ENCODE measurements around the gene AHRR. TPM values are rescaled to one million over a fixed set of nuclear protein-coding genes. Genes with fewer than 3 reads are reported as not detected.
"Not testable (repeated sequence)": the region's sequence is repeated elsewhere in the genome, so short reads cannot be mapped to it uniquely, and the experiment has no call there.

The AHRR gene
- total RNA-seq, 2 experiments from 2014 or later, result 24.0 to 26.6 TPM

GRCh38 chr5:298737-299125, 22.8 kb upstream of the AHRR start:
- Mint-ChIP-seq H3K36me3 (peaks cover 2% of the 10 kb centered on the region), H3K4me3 (no peak overlapping the region), H3K27ac (no peak overlapping the region), H3K9me3 (no peaks in the 10 kb centered on the region), H3K27me3 (no peaks in the 10 kb centered on the region), H3K4me1 (peaks cover 31% of the 10 kb centered on the region)
- no peak for DNase-seq

DNA sequence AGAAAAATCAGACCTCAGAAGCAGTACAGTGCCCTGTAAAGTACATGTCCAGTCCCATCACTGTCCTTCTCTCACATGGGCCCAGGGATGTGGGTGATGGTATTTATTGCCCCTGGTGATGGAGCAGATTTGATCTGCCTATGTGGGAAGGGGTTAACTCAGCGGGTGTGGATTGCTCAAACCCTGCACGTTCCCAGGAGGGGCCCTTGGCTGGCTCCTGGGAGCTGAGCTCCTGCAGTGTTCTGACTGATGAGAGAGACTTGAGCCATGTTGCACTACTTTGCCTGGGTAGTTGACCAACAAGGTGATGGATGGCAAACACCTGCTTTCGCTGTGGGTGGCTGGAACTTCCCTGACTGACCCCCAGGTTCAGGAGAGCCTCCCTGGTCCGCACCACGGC, 21.6 kb upstream of the AHRR start:
- DNase-seq, H3K27ac Mint-ChIP-seq, H3K4me3 Mint-ChIP-seq, H3K36me3 Mint-ChIP-seq, H3K27me3 Mint-ChIP-seq, H3K9me3 Mint-ChIP-seq: not testable (repeated sequence)
- peaks cover 31% of the 10 kb centered on the region for H3K4me1 Mint-ChIP-seq

- H3K4me3 Mint-ChIP-seq, H3K36me3 Mint-ChIP-seq, H3K27me3 Mint-ChIP-seq, DNase-seq, H3K27ac Mint-ChIP-seq, H3K9me3 Mint-ChIP-seq: not testable (repeated sequence)
- H3K4me1 Mint-ChIP-seq, result peaks cover 31% of the 10 kb centered on the region
Observed at GRCh38 chr5:300691-301435, 20.7 kb upstream of the AHRR start.

GRCh38 chr5:302416-302815, 19.1 kb upstream of the AHRR start:
- not testable (repeated sequence) for H3K4me3 Mint-ChIP-seq, DNase-seq, H3K9me3 Mint-ChIP-seq, H3K27me3 Mint-ChIP-seq, H3K36me3 Mint-ChIP-seq, H3K27ac Mint-ChIP-seq
- H3K4me1 Mint-ChIP-seq, result peaks cover 17% of the 10 kb centered on the region

GRCh38 chr5:302966-303365, 18.5 kb upstream of the AHRR start:
- Mint-ChIP-seq H3K27ac (no peak overlapping the region), H3K4me3 (no peak overlapping the region), H3K9me3 (no peaks in the 10 kb centered on the region), H3K27me3 (no peaks in the 10 kb centered on the region), H3K4me1 (peaks cover 14% of the 10 kb centered on the region), H3K36me3 (no peaks in the 10 kb centered on the region)
- no peak for DNase-seq

GRCh38 chr5:303741-304140, 17.8 kb upstream of the AHRR start:
- H3K4me3 Mint-ChIP-seq, H3K27me3 Mint-ChIP-seq, DNase-seq, H3K36me3 Mint-ChIP-seq, H3K27ac Mint-ChIP-seq, H3K9me3 Mint-ChIP-seq: not testable (repeated sequence)
- H3K4me1 Mint-ChIP-seq, result peaks cover 14% of the 10 kb centered on the region

DNA sequence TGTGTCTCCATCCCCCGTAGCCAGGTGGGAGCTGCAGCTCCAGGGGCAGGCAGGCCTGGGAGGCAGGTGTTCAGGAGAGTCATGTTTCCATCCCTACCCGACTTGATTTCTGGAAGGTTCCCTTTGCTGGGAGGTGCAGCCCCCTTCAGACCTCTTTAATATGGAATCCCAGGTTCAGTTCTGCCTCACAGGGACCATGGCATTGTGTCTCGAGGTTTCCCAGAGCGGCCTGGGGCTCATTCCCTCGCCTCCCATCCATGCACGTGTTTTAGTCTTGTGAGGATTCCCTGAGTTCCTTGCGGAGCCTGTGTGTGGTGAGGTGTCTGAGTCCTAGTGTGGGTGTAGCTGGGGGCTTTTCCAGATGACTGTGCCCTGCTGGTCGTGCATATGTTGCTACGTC, 16.5 kb upstream of the AHRR start:
- H3K4me3 Mint-ChIP-seq, result no peak overlapping the region
- H3K36me3 Mint-ChIP-seq, result no peaks in the 10 kb centered on the region
- no peaks in the 10 kb centered on the region for H3K27me3 Mint-ChIP-seq
- no peak overlapping the region for H3K27ac Mint-ChIP-seq
- DNase-seq, result no peak
- no peaks in the 10 kb centered on the region for H3K9me3 Mint-ChIP-seq
- H3K4me1 Mint-ChIP-seq, result peaks cover 14% of the 10 kb centered on the region

DNA sequence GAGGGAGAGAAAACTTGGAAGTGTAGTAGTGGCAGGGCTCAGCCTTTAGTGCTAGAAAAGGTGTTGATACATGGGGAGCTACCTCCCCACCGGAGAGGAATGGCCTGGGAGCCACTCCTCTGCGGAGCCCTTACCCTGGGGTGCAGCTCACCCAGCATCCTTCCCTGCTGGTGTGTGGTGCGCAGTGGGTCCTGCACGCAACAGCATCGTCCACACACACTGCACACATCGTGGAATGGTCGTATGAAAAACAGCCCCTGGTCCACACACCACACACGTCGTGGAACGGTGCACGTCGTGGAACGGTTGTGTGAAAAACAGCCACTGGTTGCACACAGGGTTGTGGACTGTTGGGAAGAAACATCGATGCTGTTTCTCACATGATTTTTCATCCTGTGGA, 16.1 kb upstream of the AHRR start:
- H3K4me3 Mint-ChIP-seq, result no peak overlapping the region
- DNase-seq, result no peak
- H3K9me3 Mint-ChIP-seq, result no peaks in the 10 kb centered on the region
- no peaks in the 10 kb centered on the region for H3K27me3 Mint-ChIP-seq
- H3K27ac Mint-ChIP-seq, result no peak overlapping the region
- H3K36me3 Mint-ChIP-seq, result no peaks in the 10 kb centered on the region
- H3K4me1 Mint-ChIP-seq, result peaks cover 14% of the 10 kb centered on the region

DNA sequence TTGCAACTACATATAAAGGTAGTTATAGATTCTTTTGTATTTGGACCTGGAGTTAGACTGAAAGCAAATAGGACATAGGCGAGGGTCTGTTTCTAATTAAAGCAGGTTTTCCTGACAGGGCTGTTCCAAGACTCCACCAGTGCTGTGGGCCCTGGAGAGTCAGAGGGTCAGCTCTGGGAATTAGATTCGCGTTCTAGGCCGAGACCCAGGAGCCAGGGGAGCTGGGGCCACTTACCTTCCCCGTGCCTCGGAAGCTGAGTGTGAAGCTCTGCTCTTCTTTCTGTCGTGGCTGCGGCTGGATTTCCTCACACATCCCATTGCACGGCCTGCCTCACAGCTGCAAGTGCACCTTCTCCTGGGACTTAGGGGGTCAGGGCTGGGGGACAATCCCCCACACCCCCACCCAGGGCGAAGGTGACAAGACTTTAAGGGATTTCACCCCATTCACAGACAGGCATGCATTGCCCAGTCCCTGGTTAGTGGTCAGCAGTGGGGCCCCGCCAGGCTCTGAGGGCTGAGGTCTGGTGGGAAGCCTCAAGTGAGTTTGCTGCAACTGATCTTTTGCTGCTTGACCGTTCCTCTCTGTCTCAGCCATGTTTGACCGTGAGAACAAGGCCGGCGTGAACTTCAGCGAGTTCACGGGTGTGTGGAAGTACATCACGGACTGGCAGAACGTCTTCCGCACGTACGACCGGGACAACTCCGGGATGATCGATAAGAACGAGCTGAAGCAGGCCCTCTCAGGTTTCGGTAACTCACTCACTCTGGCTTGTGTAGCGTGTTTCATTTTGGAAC, 15.3 kb upstream of the AHRR start:
- Mint-ChIP-seq H3K9me3 (no peaks in the 10 kb centered on the region), H3K4me3 (no peak overlapping the region), H3K27ac (no peak overlapping the region), H3K36me3 (no peaks in the 10 kb centered on the region), H3K27me3 (no peaks in the 10 kb centered on the region), H3K4me1 (peaks cover 11% of the 10 kb centered on the region)
- no peak for DNase-seq

GRCh38 chr5:307306-307705, 14.2 kb upstream of the AHRR start:
- H3K4me3 Mint-ChIP-seq, result no peak overlapping the region

DNA sequence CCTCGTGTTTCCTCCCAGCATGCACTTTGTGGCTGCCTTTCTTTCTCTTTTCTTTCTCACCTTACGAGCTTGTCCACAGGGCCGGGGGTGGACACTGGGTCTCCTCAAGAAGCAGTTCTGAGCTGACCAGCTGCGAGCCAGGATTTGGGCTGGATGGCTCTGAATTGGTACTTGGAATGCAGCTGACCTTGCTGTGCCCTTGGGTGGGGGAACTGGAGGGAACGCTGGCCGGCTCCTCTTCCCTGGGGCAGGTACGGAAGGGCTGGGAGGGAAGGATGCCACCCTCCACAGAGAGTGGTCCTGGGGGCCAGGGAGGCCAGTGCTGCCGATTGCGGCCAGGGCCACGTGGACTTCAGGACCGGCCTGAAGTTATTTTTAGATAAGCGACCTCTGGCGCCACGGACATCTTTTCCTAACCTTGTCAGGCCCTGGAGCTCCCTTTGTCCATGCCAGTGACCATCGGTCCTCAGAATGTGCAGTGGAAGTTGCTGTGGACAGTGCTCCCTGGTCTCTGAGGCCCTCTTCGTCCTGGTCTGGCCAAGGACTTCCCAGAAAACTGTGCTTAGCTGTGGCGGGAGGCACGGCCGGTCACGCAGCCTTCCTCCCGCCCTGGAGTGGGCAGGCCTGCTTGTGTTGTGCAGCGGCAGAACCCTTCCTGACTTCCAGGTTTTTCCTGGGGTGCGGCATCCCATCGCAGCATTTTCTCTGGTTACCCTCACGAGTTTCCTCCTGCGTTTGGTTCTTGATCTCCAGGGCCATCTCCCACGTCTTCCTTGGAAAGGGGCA, 13.5 kb upstream of the AHRR start:
- Mint-ChIP-seq H3K27me3 (no peaks in the 10 kb centered on the region), H3K9me3 (no peaks in the 10 kb centered on the region), H3K4me3 (no peak overlapping the region), H3K27ac (no peak overlapping the region), H3K36me3 (no peaks in the 10 kb centered on the region), H3K4me1 (no peaks in the 10 kb centered on the region)
- DNase-seq, result no peak

More at GRCh38 chr5:307306-307705, 14.2 kb upstream of the AHRR start:
- Mint-ChIP-seq H3K27me3 (no peaks in the 10 kb centered on the region), H3K4me1 (peaks cover 3% of the 10 kb centered on the region), H3K27ac (no peak overlapping the region), H3K36me3 (no peaks in the 10 kb centered on the region), H3K9me3 (no peaks in the 10 kb centered on the region)
- no peak for DNase-seq

- no peak overlapping the region for H3K4me3 Mint-ChIP-seq
- H3K4me1 Mint-ChIP-seq, result no peaks in the 10 kb centered on the region
- no peak overlapping the region for H3K27ac Mint-ChIP-seq
- no peaks in the 10 kb centered on the region for H3K9me3 Mint-ChIP-seq
- H3K27me3 Mint-ChIP-seq, result no peaks in the 10 kb centered on the region
- no peak for DNase-seq
- no peaks in the 10 kb centered on the region for H3K36me3 Mint-ChIP-seq
Observed at GRCh38 chr5:308672-309271, 12.7 kb upstream of the AHRR start.

GRCh38 chr5:309831-310230, 11.7 kb upstream of the AHRR start:
- H3K27ac Mint-ChIP-seq, H3K4me3 Mint-ChIP-seq, H3K4me1 Mint-ChIP-seq, DNase-seq, H3K36me3 Mint-ChIP-seq, H3K9me3 Mint-ChIP-seq, H3K27me3 Mint-ChIP-seq: not testable (repeated sequence)

GRCh38 chr5:310516-310915, 11.0 kb upstream of the AHRR start:
- DNase-seq, result no peak
- Mint-ChIP-seq H3K4me3 (no peak overlapping the region), H3K27me3 (no peaks in the 10 kb centered on the region), H3K9me3 (no peaks in the 10 kb centered on the region), H3K36me3 (no peaks in the 10 kb centered on the region), H3K27ac (no peak overlapping the region), H3K4me1 (no peaks in the 10 kb centered on the region)

DNA sequence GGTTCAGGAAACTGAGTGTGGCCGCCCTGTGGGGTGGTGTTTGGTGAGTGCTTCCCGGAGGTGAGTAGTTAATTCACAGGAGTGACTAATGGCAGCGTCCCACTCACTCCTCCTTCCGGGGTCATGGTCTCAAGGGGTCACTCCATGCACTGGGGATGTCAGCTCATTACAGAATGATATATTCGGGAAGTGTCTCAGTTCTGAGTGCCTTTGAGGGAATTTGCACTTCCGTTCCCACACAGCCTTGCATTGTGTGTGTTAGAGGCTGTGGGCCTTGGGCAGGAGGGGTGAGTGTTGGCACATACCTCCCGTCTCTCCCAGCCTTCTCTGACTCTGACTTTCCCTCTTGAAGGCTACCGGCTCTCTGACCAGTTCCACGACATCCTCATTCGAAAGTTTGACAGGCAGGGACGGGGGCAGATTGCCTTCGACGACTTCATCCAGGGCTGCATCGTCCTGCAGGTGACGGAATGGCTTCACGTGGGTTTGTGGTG, 10.5 kb upstream of the AHRR start:
- Mint-ChIP-seq H3K36me3 (no peaks in the 10 kb centered on the region), H3K4me3 (no peak overlapping the region), H3K27me3 (no peaks in the 10 kb centered on the region), H3K4me1 (no peaks in the 10 kb centered on the region), H3K9me3 (no peaks in the 10 kb centered on the region), H3K27ac (no peak overlapping the region)
- no peak for DNase-seq
